PFSK-1 (cell line): ENCODE measurements around the gene OPCML.

Experiments used
- FOXP2 ChIP-seq: optimal IDR thresholded peaks from 2 replicates; pipeline ENCODE3; 2011; ENCODE audit warnings: borderline replicate concordance, control low read depth, inconsistent platforms; ENCODE audit not compliant: insufficient read depth; ENCODE audit errors: extremely low read length, extremely low read depth
- POLR2AphosphoS5 ChIP-seq: IDR thresholded peaks from 2 replicates; pipeline ENCODE4 v1.6.1; 2012; ENCODE audit warnings: low read depth, mild to moderate bottlenecking, control low read depth, low read length, moderate library complexity
- REST ChIP-seq, 2 experiments: IDR thresholded peaks; 2 replicates each; pipeline versions ENCODE4 v1.6.1 to v1.8.0; 2011 to 2012; ENCODE audit warnings: low read depth in 2 of 2, low read length in 2 of 2, control low read depth in 1 of 2, inconsistent platforms in 1 of 2, mild to moderate bottlenecking in 1 of 2, moderate library complexity in 1 of 2; ENCODE audit not compliant: insufficient read depth in 1 of 2
- SIN3A ChIP-seq: IDR thresholded peaks from 2 replicates; pipeline ENCODE4 v1.6.1; 2012; ENCODE audit warnings: mild to moderate bottlenecking, low read length, moderate library complexity, borderline replicate concordance; ENCODE audit not compliant: insufficient read depth
- TAF1 ChIP-seq: IDR thresholded peaks from 2 replicates; pipeline ENCODE4 v1.6.1; 2012; ENCODE audit warnings: low read length, control low read depth, borderline replicate concordance; ENCODE audit not compliant: insufficient read depth

GRCh38 chr11:132987936-132988335, 544.4 kb downstream of the OPCML start:
- TF ChIP-seq POLR2AphosphoS5 (no peak), TAF1 (no peak), REST (IDR thresholded peaks at IDR 0.05; ENCODE audit: insufficient read depth in 1 of 2, low read depth in 2 of 2, low read length in 2 of 2) (no peak), SIN3A (no peak), FOXP2 (no peak)
